Activated T-cell treated with anti-CD3 and anti-CD28 coated beads, Interleukin-2, amount 50 U/mL, for 72 hours (primary cell): ENCODE measurements around the gene AZGP1. TPM values are rescaled to one million over a fixed set of nuclear protein-coding genes. Genes with fewer than 3 reads are reported as not detected.
"Not testable (repeated sequence)": the region's sequence is repeated elsewhere in the genome, so short reads cannot be mapped to it uniquely, and the experiment has no call there.

Source experiments
- ATAC-seq, 2 donors: fragments of 150-1000 bp; cut with Tn5 transposase; replicated peaks in 1 of 2; 2 replicates each; pipeline ENCODE4 v1.10.0; 2021; ENCODE audit warnings: moderate library complexity in 2 of 2, mild to moderate bottlenecking in 1 of 2
- DNase-seq, 2 donors: peaks; one replicate each; pipeline ENCODE4 v3.0.0; 2021 to 2022; ENCODE audit warnings: mixed read lengths in 1 of 2
- H3K27ac Mint-ChIP-seq: one replicate; pipeline ENCODE4 v1.8.0; 2022; ENCODE audit warnings: mild to moderate bottlenecking, moderate library complexity, mixed read lengths
- H3K27me3 Mint-ChIP-seq: one replicate; pipeline ENCODE4 v1.8.0; 2022; ENCODE audit warnings: low read depth, mixed read lengths
- H3K36me3 Mint-ChIP-seq, 2 donors: one replicate each; pipeline ENCODE4 v1.8.0; 2022; ENCODE audit warnings: mixed read lengths in 2 of 2, mild to moderate bottlenecking in 1 of 2; ENCODE audit not compliant: insufficient read depth in 2 of 2
- H3K4me1 Mint-ChIP-seq: one replicate; pipeline ENCODE4 v1.8.0; 2022; ENCODE audit warnings: low read depth, mixed read lengths
- H3K4me3 Mint-ChIP-seq, 2 donors: one replicate each; pipeline ENCODE4 v1.8.0; 2022; ENCODE audit warnings: mild to moderate bottlenecking in 2 of 2, mixed read lengths in 2 of 2, moderate library complexity in 2 of 2
- H3K9me3 Mint-ChIP-seq, 2 donors: one replicate each; pipeline ENCODE4 v1.8.0; 2022; ENCODE audit warnings: mixed read lengths in 2 of 2
- total RNA-seq, 2 donors: library from RNA; stranded (reverse); gene quantifications; one replicate each; pipeline ENCODE4 v1.2.3, GENCODE V29; 2022

The AZGP1 gene
- total RNA-seq, 2 donors from 2014 or later = not detected

GRCh38 chr7:100012385-100013327, 36.8 kb upstream of the AZGP1 start:
- DNase-seq, H3K9me3 Mint-ChIP-seq, ATAC-seq, H3K36me3 Mint-ChIP-seq, H3K27me3 Mint-ChIP-seq: not testable (repeated sequence)
- Mint-ChIP-seq H3K4me3 (peak overlapping the region in 1 of 2 donors; percentile 43), H3K27ac (peak overlapping the region; percentile 78), H3K4me1 (peaks cover 33% of the 10 kb centered on the region)

DNA sequence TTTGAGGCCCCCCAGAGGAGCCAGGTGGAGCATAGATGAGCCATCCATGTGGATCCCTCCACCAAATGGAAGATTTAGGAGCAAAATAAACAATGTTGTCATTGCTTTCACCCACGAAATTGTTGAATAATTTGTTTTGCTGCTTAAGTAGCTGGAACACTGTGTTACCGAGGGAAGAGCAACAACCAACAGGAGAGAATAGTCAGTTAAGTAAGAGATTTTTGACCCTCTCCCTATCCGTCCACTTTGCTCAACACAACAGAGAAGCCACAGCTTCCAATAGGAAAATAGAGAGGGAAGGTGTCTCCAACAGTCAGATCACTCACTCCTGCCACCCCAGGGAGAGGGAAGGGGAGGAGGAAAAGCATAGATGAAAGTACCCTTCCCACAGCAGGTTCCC, 35.7 kb upstream of the AZGP1 start:
- no peak for ATAC-seq
- peaks cover 25% of the 10 kb centered on the region for H3K4me1 Mint-ChIP-seq
- no peak for DNase-seq
- no peak overlapping the region for H3K4me3 Mint-ChIP-seq
- H3K9me3 Mint-ChIP-seq = no peaks in the 10 kb centered on the region
- no peaks in the 10 kb centered on the region for H3K27me3 Mint-ChIP-seq
- H3K36me3 Mint-ChIP-seq = peaks cover 1 to 4% of the 10 kb centered on the region in 2 donors
- no peak overlapping the region for H3K27ac Mint-ChIP-seq

- Mint-ChIP-seq H3K4me3 (no peak overlapping the region), H3K4me1 (peaks cover 20% of the 10 kb centered on the region), H3K36me3 (no peaks in the 10 kb centered on the region), H3K27me3 (no peaks in the 10 kb centered on the region), H3K9me3 (no peaks in the 10 kb centered on the region), H3K27ac (no peak overlapping the region)
- DNase-seq (no peak), ATAC-seq (no peak)
Measured at GRCh38 chr7:100010901-100011300, 35.1 kb upstream of the AZGP1 start.

DNA sequence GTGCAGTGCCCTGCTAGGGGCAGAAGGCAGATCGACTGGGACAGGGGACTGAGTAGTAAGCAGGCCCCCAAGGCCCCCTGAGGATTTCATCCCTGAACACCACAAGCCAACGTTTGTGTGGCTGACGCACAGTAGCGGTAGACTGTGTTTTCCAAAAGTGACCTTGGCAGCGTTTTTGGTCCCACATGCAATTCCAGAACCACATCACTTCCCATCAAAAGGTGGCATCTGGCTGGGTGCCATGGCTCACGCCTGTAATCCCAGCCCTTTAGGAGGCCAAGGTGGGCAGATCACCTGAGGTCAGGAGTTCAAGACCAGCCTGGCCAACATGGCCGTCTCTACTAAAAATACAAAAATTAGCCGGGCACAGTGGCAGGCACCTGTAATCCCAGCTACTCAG, 34.1 kb upstream of the AZGP1 start:
- H3K27ac Mint-ChIP-seq, ATAC-seq, H3K27me3 Mint-ChIP-seq, DNase-seq, H3K36me3 Mint-ChIP-seq, H3K9me3 Mint-ChIP-seq, H3K4me3 Mint-ChIP-seq: not testable (repeated sequence)
- H3K4me1 Mint-ChIP-seq = peaks cover 15% of the 10 kb centered on the region

GRCh38 chr7:100008525-100008924, 32.7 kb upstream of the AZGP1 start:
- H3K36me3 Mint-ChIP-seq = no peaks in the 10 kb centered on the region

GRCh38 chr7:100007887-100008286, 32.1 kb upstream of the AZGP1 start:
- Mint-ChIP-seq H3K27me3 (no peaks in the 10 kb centered on the region), H3K4me3 (no peak overlapping the region), H3K36me3 (no peaks in the 10 kb centered on the region), H3K4me1 (peaks cover under 1% of the 10 kb centered on the region), H3K27ac (no peak overlapping the region), H3K9me3 (no peaks in the 10 kb centered on the region)
- ATAC-seq (no peak), DNase-seq (no peak)

More at GRCh38 chr7:100008525-100008924, 32.7 kb upstream of the AZGP1 start:
- no peaks in the 10 kb centered on the region for H3K9me3 Mint-ChIP-seq
- ATAC-seq = no peak
- H3K27me3 Mint-ChIP-seq = no peaks in the 10 kb centered on the region
- no peak for DNase-seq
- H3K4me1 Mint-ChIP-seq = peaks cover 7% of the 10 kb centered on the region
- no peak overlapping the region for H3K4me3 Mint-ChIP-seq
- no peak overlapping the region for H3K27ac Mint-ChIP-seq

DNA sequence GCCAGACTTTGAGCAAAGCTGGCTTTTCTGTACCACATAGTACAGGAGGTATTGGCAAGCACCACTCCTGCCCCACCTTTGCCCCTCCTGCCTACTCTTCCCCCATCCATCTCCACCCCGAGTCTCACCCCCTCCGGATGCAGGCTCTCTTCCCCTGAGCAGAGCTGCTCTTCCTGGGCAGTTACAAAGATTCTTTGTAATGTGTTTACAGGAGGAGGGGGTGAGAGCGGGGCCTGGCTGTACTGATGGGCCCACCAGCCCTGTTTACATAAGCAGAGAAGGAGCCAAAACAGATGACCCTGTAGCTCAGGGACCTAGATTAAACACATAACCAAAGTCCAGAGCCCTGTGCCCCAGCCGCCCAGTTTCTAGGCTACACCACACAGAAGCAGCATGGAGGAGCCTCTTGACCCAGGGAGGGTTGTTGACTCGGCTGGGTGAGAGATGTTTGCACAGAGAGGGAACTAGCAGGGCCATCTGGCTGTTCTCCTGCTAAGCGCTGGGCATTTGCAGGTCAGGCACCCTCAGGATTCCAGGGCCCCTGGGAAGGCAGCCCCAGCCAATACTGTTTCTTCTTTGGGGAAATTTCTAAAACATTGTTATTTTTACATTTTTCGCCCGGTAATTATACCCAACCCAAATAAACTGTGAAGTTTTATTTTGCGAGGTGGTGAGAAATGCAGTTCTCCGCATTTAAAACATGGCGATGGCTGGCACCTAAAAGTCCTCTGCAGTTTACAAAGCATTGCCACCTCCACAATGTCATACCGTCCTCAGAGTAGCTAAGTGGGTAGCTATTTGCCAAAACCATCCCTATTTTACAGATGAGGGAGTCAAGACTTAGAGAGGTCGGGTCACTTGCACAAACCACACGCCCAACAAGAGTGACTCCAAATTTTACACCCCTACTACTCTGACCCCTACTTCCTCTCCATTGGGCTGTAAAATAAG, 28.2 kb upstream of the AZGP1 start:
- Mint-ChIP-seq H3K36me3 (no peaks in the 10 kb centered on the region), H3K27me3 (no peaks in the 10 kb centered on the region), H3K27ac (no peak overlapping the region), H3K4me1 (no peaks in the 10 kb centered on the region), H3K9me3 (no peaks in the 10 kb centered on the region), H3K4me3 (no peak overlapping the region)
- no peak for ATAC-seq
- DNase-seq = no peak

DNA sequence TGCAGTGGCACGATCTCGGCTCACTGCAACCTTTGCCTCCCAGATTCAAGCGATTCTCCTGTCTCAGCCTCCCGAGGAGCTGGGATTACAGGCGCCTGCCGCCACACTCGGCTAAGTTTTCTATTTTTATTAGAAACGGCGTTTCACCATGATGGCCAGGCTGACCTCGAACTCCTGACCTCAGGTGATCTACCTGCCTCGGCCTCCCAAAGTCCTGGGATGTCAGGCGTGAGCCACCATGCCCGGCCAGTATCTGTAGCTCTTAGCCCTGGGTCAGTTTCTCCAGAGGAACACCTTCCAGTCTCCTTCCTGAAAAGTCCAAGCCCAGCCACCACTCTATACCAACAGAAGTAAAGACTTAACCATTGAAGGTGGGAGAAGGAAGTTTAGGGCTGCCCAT, 24.4 kb upstream of the AZGP1 start:
- H3K27ac Mint-ChIP-seq = no peak overlapping the region
- ATAC-seq (no peak), DNase-seq (no peak)
- peaks cover 16% of the 10 kb centered on the region for H3K4me1 Mint-ChIP-seq
- no peak overlapping the region for H3K4me3 Mint-ChIP-seq
- no peaks in the 10 kb centered on the region for H3K27me3 Mint-ChIP-seq
- H3K36me3 Mint-ChIP-seq = peaks cover 3 to 6% of the 10 kb centered on the region in 2 donors
- peaks cover 0 to 2% of the 10 kb centered on the region in 2 donors for H3K9me3 Mint-ChIP-seq

DNA sequence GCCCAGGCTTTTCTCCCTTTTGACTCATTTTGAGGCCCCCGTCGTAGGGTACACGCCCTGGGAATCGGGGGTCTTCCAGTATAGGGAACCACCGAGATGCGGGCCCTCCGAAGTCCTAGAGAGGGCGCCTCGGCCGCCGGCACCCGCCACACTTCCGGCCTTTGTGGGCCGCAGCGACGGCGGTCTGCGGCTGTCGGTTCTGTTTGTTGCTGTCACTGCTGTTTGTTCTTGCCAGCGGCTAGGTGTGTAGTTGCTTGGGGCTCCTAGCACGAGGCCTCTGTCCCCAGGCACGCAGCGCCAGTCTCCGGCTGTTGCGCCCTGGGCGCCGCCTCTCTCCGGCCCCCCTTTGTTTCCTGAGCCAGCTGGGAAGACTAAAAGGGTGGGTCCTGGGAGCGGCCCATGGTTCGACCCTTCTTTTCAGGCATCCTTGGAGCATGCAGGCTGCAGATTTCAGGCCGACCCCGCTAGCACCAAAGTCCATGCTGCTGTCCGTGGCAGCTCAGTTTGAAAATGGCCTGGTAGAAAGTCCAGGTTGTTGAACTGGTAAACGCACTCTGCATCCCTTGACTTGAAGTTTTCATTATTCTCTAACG, 21.8 kb upstream of the AZGP1 start:
- DNase-seq = peak; percentile 83 to 85
- peaks cover 0 to 2% of the 10 kb centered on the region in 2 donors for H3K9me3 Mint-ChIP-seq
- H3K27ac Mint-ChIP-seq = peak overlapping the region; percentile 97
- peak; percentile 97 to 98 for ATAC-seq
- peaks cover 16% of the 10 kb centered on the region for H3K4me1 Mint-ChIP-seq
- H3K4me3 Mint-ChIP-seq = peak overlapping the region; percentile 87 to 91
- H3K36me3 Mint-ChIP-seq = peaks cover 3 to 6% of the 10 kb centered on the region in 2 donors
- no peaks in the 10 kb centered on the region for H3K27me3 Mint-ChIP-seq

DNA sequence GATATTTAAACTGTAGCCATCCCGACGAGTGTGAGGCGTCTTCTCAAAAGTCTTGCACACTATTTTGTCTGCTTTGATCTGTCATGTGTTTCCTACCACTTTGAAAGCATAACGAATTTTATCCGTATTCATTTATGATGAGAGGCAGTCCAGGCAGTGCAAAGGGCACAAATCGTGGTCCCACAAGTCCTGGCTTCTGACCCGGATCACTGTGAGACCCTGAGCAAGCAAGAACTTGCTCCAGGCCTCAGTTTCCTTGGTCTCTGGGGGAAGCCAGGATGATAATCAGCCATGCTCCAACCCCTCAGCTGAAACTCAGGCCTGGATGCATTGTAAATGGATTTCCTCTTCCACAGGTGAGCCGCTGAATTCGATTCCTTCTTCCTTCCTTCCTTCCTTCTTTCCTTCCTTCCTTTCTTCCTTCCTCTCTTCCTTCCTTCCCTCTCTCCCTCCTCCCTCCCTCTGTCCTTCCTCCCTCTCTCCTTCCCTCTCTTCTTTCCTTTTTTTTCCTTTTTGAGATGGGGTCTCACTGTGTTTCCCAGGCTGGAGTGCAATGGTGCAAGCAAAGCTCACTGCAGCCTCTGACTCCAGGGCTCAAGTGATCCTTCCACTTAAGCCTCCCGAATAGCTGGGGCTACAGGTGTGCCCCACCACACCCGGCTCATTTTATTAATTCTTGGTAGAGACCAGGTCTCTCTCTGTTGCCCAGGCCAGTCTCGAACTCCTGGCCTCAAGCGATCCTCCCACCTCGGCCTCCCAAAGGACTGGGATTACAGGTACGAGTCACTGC, 21.1 kb upstream of the AZGP1 start:
- Mint-ChIP-seq H3K4me1 (peaks cover 16% of the 10 kb centered on the region), H3K4me3 (peak overlapping the region; percentile 87 to 91), H3K9me3 (peaks cover 0 to 2% of the 10 kb centered on the region in 2 donors), H3K27me3 (no peaks in the 10 kb centered on the region), H3K36me3 (peaks cover 3 to 6% of the 10 kb centered on the region in 2 donors), H3K27ac (peak overlapping the region; percentile 97)
- no peak for ATAC-seq
- no peak for DNase-seq

GRCh38 chr7:99994819-99995218, 19.0 kb upstream of the AZGP1 start:
- Mint-ChIP-seq H3K9me3 (peaks cover 0 to 2% of the 10 kb centered on the region in 2 donors), H3K27ac (no peak overlapping the region), H3K36me3 (peaks cover 3 to 6% of the 10 kb centered on the region in 2 donors), H3K27me3 (peaks cover 6% of the 10 kb centered on the region), H3K4me1 (peaks cover 16% of the 10 kb centered on the region), H3K4me3 (no peak overlapping the region)
- ATAC-seq (no peak), DNase-seq (no peak)
